Natural killer cell (primary cell): ENCODE results near the gene TYW3. TPM values are rescaled to one million over a fixed set of nuclear protein-coding genes. Genes with fewer than 3 reads are reported as not detected.

Experiments used
- ATAC-seq, 3 donors: fragments of 150-1000 bp in 2 of 3; fragments of 200-7000 bp in 1 of 3; cut with Tn5 transposase; 1 replicate in 1 of 3; 2 replicates in 2 of 3; pipeline ENCODE4 v1.10.0; 2021; ENCODE audit warnings: mild to moderate bottlenecking in 2 of 3, moderate library complexity in 2 of 3
- DNase-seq, 2 donors: peaks; one replicate each; pipeline versions ENCODE4 v3.0.0 to v3.0.0-alpha.2; 2013 to 2021; ENCODE audit warnings: mixed read lengths in 1 of 2
- H3K27ac ChIP-seq: one replicate; pipeline ENCODE4 v1.5.1; 2013; ENCODE audit warnings: mild to moderate bottlenecking, low read length
- H3K27me3 ChIP-seq: one replicate; pipeline ENCODE4 v1.6.1; 2013; ENCODE audit warnings: low read length; ENCODE audit not compliant: control insufficient read depth, insufficient read depth
- H3K36me3 ChIP-seq: one replicate; pipeline ENCODE4 v1.6.1; 2013; ENCODE audit warnings: low read length; ENCODE audit not compliant: control insufficient read depth, insufficient read depth
- H3K4me1 ChIP-seq: one replicate; pipeline ENCODE4 v1.6.1; 2013; ENCODE audit warnings: low read length; ENCODE audit not compliant: control insufficient read depth, insufficient read depth
- H3K4me3 ChIP-seq: one replicate; pipeline ENCODE4 v1.5.1; 2013; ENCODE audit warnings: low read length
- H3K9me3 ChIP-seq: one replicate; pipeline ENCODE4 v1.6.1; 2013; ENCODE audit warnings: low read length; ENCODE audit not compliant: control insufficient read depth, insufficient read depth
- H3K27ac Mint-ChIP-seq, 2 donors: one replicate each; pipeline ENCODE4 v1.8.0; 2022; ENCODE audit warnings: mild to moderate bottlenecking in 2 of 2, mixed read lengths in 2 of 2, moderate library complexity in 1 of 2
- H3K27me3 Mint-ChIP-seq, 2 donors: one replicate each; pipeline ENCODE4 v1.8.0; 2022; ENCODE audit warnings: low read depth in 2 of 2, mixed read lengths in 2 of 2
- H3K36me3 Mint-ChIP-seq: one replicate; pipeline ENCODE4 v1.8.0; 2022; ENCODE audit warnings: mixed read lengths
- H3K4me1 Mint-ChIP-seq, 2 donors: one replicate each; pipeline ENCODE4 v1.8.0; 2022; ENCODE audit warnings: mixed read lengths in 2 of 2
- H3K4me3 Mint-ChIP-seq: one replicate; pipeline ENCODE4 v1.8.0; 2022; ENCODE audit warnings: mild to moderate bottlenecking, moderate library complexity, mixed read lengths
- H3K9me3 Mint-ChIP-seq, 2 donors: one replicate each; pipeline ENCODE4 v1.8.0; 2022; ENCODE audit warnings: mixed read lengths in 2 of 2
- WGBS: methylation state at CpG from one replicate; pipeline ENCODE4 v1.1.7; 2013; ENCODE audit warnings: missing lambda C conversion rate; ENCODE audit not compliant: insufficient coverage; 5-methylcytosine and 5-hydroxymethylcytosine counted together
- intact Hi-C: fragments of 100-400 bp; cut with micrococcal nuclease; formaldehyde crosslinking; loops from one replicate; pipeline ENCODE4 v1.14.2; 2022
- total RNA-seq, 4 donors: library from RNA; stranded (reverse); fragments of 120-200 nt in 1 of 4; gene quantifications; one replicate each; pipeline versions ENCODE4 v1.2.3 to v1.2.4, GENCODE V29; 2013 to 2022
- TF ChIP-seq, protein P1 (sequence below): fragments of 200-600 bp; IDR thresholded peaks from one replicate; pipeline ENCODE4 v1.8.0; 2022; ENCODE audit warnings: antibody characterized with exemption

TYW3 gene, protein sequence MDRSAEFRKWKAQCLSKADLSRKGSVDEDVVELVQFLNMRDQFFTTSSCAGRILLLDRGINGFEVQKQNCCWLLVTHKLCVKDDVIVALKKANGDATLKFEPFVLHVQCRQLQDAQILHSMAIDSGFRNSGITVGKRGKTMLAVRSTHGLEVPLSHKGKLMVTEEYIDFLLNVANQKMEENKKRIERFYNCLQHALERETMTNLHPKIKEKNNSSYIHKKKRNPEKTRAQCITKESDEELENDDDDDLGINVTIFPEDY
- total RNA-seq, result 10 to 100 TPM in 1 of 3 donors, 1 to 10 TPM in 2; 8.1 to 14.0 (median 8.3) TPM
- total RNA-seq (2013), result 22.3 TPM

GRCh38 chr1:74732960-74733603 lies at the start of gene TYW3, which contains the start of gene CRYZ:
Gene TYW3 (plus strand): TSS chr1:74733152. CDS start chr1:74733245, 93 bp downstream.
Gene CRYZ (minus strand): TSS chr1:74733050. CDS start chr1:74724821, 8,229 bp downstream.
- WGBS, result 0% methylated on average over 30 of the region's 30 CpGs
- H3K4me3 Mint-ChIP-seq, result peak within 1 kb of the TSS; percentile 99
- H3K36me3 ChIP-seq, result peaks cover 15% of the 10 kb centered on the region
- DNase-seq (peak; percentile 71 to 89), ATAC-seq (peak; percentile 81 to 90 (median 87))
- H3K4me1 ChIP-seq, result peaks cover 13% of the 10 kb centered on the region
- TF ChIP-seq, protein P1, sequence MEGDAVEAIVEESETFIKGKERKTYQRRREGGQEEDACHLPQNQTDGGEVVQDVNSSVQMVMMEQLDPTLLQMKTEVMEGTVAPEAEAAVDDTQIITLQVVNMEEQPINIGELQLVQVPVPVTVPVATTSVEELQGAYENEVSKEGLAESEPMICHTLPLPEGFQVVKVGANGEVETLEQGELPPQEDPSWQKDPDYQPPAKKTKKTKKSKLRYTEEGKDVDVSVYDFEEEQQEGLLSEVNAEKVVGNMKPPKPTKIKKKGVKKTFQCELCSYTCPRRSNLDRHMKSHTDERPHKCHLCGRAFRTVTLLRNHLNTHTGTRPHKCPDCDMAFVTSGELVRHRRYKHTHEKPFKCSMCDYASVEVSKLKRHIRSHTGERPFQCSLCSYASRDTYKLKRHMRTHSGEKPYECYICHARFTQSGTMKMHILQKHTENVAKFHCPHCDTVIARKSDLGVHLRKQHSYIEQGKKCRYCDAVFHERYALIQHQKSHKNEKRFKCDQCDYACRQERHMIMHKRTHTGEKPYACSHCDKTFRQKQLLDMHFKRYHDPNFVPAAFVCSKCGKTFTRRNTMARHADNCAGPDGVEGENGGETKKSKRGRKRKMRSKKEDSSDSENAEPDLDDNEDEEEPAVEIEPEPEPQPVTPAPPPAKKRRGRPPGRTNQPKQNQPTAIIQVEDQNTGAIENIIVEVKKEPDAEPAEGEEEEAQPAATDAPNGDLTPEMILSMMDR, result no peak
- H3K9me3 Mint-ChIP-seq, result no peaks in the 10 kb centered on the region
- H3K9me3 ChIP-seq, result no peaks in the 10 kb centered on the region
- H3K4me1 Mint-ChIP-seq, result peaks cover 46 to 49% of the 10 kb centered on the region in 2 donors
- peak within 1 kb of the TSS; percentile 78 for H3K27ac ChIP-seq
- intact Hi-C loops, result loop anchor here (5.0 kb wide), 1 partner anchor 536 kb away; the partner anchor contains the start of genes FPGT and LRRIQ3
- no peaks in the 10 kb centered on the region for H3K27me3 ChIP-seq
- peak within 1 kb of the TSS; percentile 86 to 98 for H3K27ac Mint-ChIP-seq
- H3K4me3 ChIP-seq, result peak within 1 kb of the TSS; percentile 66
- H3K27me3 Mint-ChIP-seq, result no peaks in the 10 kb centered on the region
- H3K36me3 Mint-ChIP-seq, result no peaks in the 10 kb centered on the region

DNA sequence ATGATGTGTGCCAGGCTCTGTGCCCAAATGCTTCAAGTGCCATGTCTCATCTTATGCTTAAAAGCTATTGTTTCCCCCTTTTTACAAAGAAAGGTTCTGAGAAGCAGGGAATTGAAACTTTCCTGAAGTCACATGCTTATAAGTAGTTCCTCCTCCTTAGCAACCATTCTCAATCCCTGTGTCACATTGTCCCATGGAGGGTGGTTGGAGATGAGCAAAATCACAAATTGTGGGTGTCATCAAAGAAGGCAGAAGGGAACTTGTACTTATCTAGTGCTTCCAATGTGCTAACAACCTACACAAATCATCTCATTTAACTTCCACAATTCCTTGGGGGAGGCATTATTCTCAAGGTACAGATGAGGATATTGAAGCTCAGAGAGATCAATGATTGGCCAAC lies 49.3 kb upstream of the TYW3 start:
- Mint-ChIP-seq H3K9me3 (no peaks in the 10 kb centered on the region), H3K27ac (no peak overlapping the region), H3K4me1 (no peaks in the 10 kb centered on the region), H3K27me3 (peaks cover 0 to 6% of the 10 kb centered on the region in 2 donors), H3K4me3 (no peak overlapping the region), H3K36me3 (no peaks in the 10 kb centered on the region)
- TF ChIP-seq, protein P1, result no peak
- Histone ChIP-seq H3K9me3 (no peaks in the 10 kb centered on the region), H3K27me3 (no peaks in the 10 kb centered on the region), H3K36me3 (no peaks in the 10 kb centered on the region), H3K4me1 (no peaks in the 10 kb centered on the region), H3K27ac (no peak overlapping the region), H3K4me3 (no peak overlapping the region)
- ATAC-seq (no peak), DNase-seq (no peak)
- intact Hi-C loops, result no loop called here

GRCh38 chr1:74684301-74684700 lies 48.7 kb upstream of the TYW3 start:
- no peak overlapping the region for H3K4me3 Mint-ChIP-seq
- Histone ChIP-seq H3K27me3 (no peaks in the 10 kb centered on the region), H3K4me3 (no peak overlapping the region), H3K4me1 (no peaks in the 10 kb centered on the region), H3K9me3 (no peaks in the 10 kb centered on the region), H3K36me3 (no peaks in the 10 kb centered on the region), H3K27ac (no peak overlapping the region)
- no peak overlapping the region for H3K27ac Mint-ChIP-seq
- intact Hi-C loops, result no loop called here
- H3K9me3 Mint-ChIP-seq, result no peaks in the 10 kb centered on the region
- no peak for ATAC-seq
- TF ChIP-seq, protein P1, result no peak
- H3K36me3 Mint-ChIP-seq, result no peaks in the 10 kb centered on the region
- H3K4me1 Mint-ChIP-seq, result no peaks in the 10 kb centered on the region
- no peak for DNase-seq
- H3K27me3 Mint-ChIP-seq, result peaks cover 0 to 6% of the 10 kb centered on the region in 2 donors
- WGBS, result 88% methylated on average over 1 of the region's 2 CpGs
